ENCODE results near the gene NEBL.

GRCh38 chr10:20935301-20935700 is 38.2 kb upstream of the NEBL start:
- TF ChIP-seq CTCF (IDR thresholded peaks at IDR 0.05) = no peak
- no peak for TF ChIP-seq EP300 (IDR thresholded peaks at IDR 0.05)
- TF ChIP-seq POLR2A (IDR thresholded peaks at IDR 0.05; ENCODE audit: low read depth) = no peak

Data from esophagus muscularis mucosa (tissue), 4 donors.